Testis (tissue), 2 donors: ENCODE results near the gene PM20D1.
"Not testable (repeated sequence)": the region's sequence is repeated elsewhere in the genome, so short reads cannot be mapped to it uniquely, and the experiment has no call there.

Experiments
- POLR2A ChIP-seq: fragments of 450-650 bp; IDR thresholded peaks from one replicate; pipeline ENCODE4 v1.6.1; 2017; ENCODE audit warnings: antibody characterized with exemption, mild to moderate bottlenecking, moderate library complexity
- TF ChIP-seq, protein P1 (sequence below), 3 experiments: fragments of 450-650 bp in 2 of 3; fragments of 200-600 bp in 1 of 3; sonication (generic) in 1 of 3; IDR thresholded peaks; one replicate each; pipeline ENCODE4 v1.5.1; 2016 to 2019; ENCODE audit warnings: antibody characterized with exemption in 3 of 3, mild to moderate bottlenecking in 2 of 3, moderate library complexity in 1 of 3

DNA sequence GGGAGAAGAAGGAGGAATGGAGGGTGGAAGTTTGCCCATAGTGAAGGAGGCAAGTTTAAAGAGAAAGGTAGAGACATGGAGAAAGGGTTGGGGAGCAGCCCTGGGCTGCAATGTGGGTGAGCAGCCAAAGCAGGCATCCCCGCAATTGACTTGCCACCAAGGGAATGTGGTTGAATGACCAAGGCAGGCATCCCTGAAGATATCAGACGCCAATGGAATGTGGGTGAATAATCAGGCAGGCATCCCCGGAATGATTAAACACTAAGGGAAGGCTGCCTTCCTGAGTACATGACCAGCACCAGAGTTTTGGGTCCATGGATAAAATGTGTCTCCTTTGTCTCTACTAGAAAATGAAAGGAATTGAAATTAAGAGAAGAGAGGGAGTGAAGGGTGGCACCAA, 39.8 kb upstream of the PM20D1 start:
- TF ChIP-seq, protein P1, sequence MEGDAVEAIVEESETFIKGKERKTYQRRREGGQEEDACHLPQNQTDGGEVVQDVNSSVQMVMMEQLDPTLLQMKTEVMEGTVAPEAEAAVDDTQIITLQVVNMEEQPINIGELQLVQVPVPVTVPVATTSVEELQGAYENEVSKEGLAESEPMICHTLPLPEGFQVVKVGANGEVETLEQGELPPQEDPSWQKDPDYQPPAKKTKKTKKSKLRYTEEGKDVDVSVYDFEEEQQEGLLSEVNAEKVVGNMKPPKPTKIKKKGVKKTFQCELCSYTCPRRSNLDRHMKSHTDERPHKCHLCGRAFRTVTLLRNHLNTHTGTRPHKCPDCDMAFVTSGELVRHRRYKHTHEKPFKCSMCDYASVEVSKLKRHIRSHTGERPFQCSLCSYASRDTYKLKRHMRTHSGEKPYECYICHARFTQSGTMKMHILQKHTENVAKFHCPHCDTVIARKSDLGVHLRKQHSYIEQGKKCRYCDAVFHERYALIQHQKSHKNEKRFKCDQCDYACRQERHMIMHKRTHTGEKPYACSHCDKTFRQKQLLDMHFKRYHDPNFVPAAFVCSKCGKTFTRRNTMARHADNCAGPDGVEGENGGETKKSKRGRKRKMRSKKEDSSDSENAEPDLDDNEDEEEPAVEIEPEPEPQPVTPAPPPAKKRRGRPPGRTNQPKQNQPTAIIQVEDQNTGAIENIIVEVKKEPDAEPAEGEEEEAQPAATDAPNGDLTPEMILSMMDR (IDR thresholded peaks at IDR 0.05) = not testable (repeated sequence)
- TF ChIP-seq POLR2A = not testable (repeated sequence)
